ENCODE results near the gene SNX21.
"Not testable (repeated sequence)": the region's sequence is repeated elsewhere in the genome, so short reads cannot be mapped to it uniquely, and the experiment has no call there.

The SNX21 gene

GRCh38 chr20:45827712-45828111 lies 5.9 kb upstream of the SNX21 start:
- no peaks in the 10 kb centered on the region for H3K9me3 ChIP-seq (ENCODE audit: severe bottlenecking)
- no peak overlapping the region for H3K27ac ChIP-seq
- TF ChIP-seq CTCF (IDR thresholded peaks at IDR 0.05; ENCODE audit: low read depth, low read length), result no peak
- H3K4me3 ChIP-seq (ENCODE audit: low read depth, low read length), result no peak overlapping the region
- no peaks in the 10 kb centered on the region for H3K27me3 ChIP-seq (ENCODE audit: insufficient read depth, low read depth, severe bottlenecking)
- DNase-seq, result no peak
- H3K36me3 ChIP-seq, result no peaks in the 10 kb centered on the region

GRCh38 chr20:45828589-45828988 lies 5.0 kb upstream of the SNX21 start:
- TF ChIP-seq CTCF (IDR thresholded peaks at IDR 0.05; ENCODE audit: low read depth, low read length), result no peak
- no peaks in the 10 kb centered on the region for H3K27me3 ChIP-seq (ENCODE audit: insufficient read depth, low read depth, severe bottlenecking)

GRCh38 chr20:45829673-45830106 lies 3.9 kb upstream of the SNX21 start:
- H3K4me3 ChIP-seq (ENCODE audit: low read depth, low read length); H3K27ac ChIP-seq; H3K36me3 ChIP-seq; H3K27me3 ChIP-seq (ENCODE audit: insufficient read depth, low read depth, severe bottlenecking); DNase-seq; H3K9me3 ChIP-seq (ENCODE audit: severe bottlenecking): not testable (repeated sequence)

More at GRCh38 chr20:45828589-45828988, 5.0 kb upstream of the SNX21 start:
- Histone ChIP-seq H3K4me3 (ENCODE audit: low read depth, low read length) (no peak overlapping the region), H3K9me3 (ENCODE audit: severe bottlenecking) (no peaks in the 10 kb centered on the region), H3K36me3 (no peaks in the 10 kb centered on the region), H3K27ac (no peak overlapping the region)
- no peak for DNase-seq

GRCh38 chr20:45832619-45833018 lies 980 bp upstream of the SNX21 start:
- Histone ChIP-seq H3K9me3 (ENCODE audit: severe bottlenecking) (no peaks in the 10 kb centered on the region), H3K27ac (no peak overlapping the region; the same call in 1 of the 2 replicates), H3K36me3 (peaks cover 8% of the 10 kb centered on the region; the same call in 1 of the 2 replicates), H3K4me3 (ENCODE audit: low read depth, low read length) (no peak overlapping the region), H3K27me3 (ENCODE audit: insufficient read depth, low read depth, severe bottlenecking) (no peaks in the 10 kb centered on the region)
- DNase-seq, result no peak
- no peak for TF ChIP-seq CTCF (IDR thresholded peaks at IDR 0.05; ENCODE audit: low read depth, low read length)

GRCh38 chr20:45833883-45834796 lies 541 bp downstream of the SNX21 start:
- Histone ChIP-seq H3K36me3 (peaks cover 8% of the 10 kb centered on the region; the same call in 1 of the 2 replicates), H3K27me3 (ENCODE audit: insufficient read depth, low read depth, severe bottlenecking) (no peaks in the 10 kb centered on the region), H3K9me3 (ENCODE audit: severe bottlenecking) (no peaks in the 10 kb centered on the region), H3K4me3 (ENCODE audit: low read depth, low read length) (peak overlapping the region; percentile 67), H3K27ac (peak overlapping the region; percentile 56)
- TF ChIP-seq CTCF (IDR thresholded peaks at IDR 0.05; ENCODE audit: low read depth, low read length), result no peak
- DNase-seq, result peak; percentile 80

- H3K27me3 ChIP-seq (ENCODE audit: insufficient read depth, low read depth, severe bottlenecking), result no peaks in the 10 kb centered on the region
- TF ChIP-seq CTCF (IDR thresholded peaks at IDR 0.05; ENCODE audit: low read depth, low read length), result no peak
- H3K4me3 ChIP-seq (ENCODE audit: low read depth, low read length), result peak overlapping the region; percentile 67; the same call in 1 of the 2 replicates
- no peaks in the 10 kb centered on the region for H3K9me3 ChIP-seq (ENCODE audit: severe bottlenecking)
- no peak overlapping the region for H3K27ac ChIP-seq
- H3K36me3 ChIP-seq, result peaks cover 8% of the 10 kb centered on the region; the same call in 1 of the 2 replicates
- no peak for DNase-seq
These were observed 1.2 kb downstream of the SNX21 start for GRCh38 chr20:45834797-45835161.
